Central memory CD4-positive, alpha-beta T cell (primary cell): Measurements from ENCODE around the gene PEA15.
A peak's percentile ranks its signal among the peaks of the same experiment; 100 is the strongest.

ENCODE experiments used
- DNase-seq: peaks from one replicate; pipeline ENCODE4 v3.0.0; 2022
- total RNA-seq, 3 experiments: gene quantifications; one replicate each; lab custom pipeline; 2026; lab: John Stamatoyannopoulos, UW

The PEA15 gene, protein sequence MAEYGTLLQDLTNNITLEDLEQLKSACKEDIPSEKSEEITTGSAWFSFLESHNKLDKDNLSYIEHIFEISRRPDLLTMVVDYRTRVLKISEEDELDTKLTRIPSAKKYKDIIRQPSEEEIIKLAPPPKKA
- total RNA-seq, result 12.7 to 111 (median 30.6) reads per million in 3 experiments

DNA sequence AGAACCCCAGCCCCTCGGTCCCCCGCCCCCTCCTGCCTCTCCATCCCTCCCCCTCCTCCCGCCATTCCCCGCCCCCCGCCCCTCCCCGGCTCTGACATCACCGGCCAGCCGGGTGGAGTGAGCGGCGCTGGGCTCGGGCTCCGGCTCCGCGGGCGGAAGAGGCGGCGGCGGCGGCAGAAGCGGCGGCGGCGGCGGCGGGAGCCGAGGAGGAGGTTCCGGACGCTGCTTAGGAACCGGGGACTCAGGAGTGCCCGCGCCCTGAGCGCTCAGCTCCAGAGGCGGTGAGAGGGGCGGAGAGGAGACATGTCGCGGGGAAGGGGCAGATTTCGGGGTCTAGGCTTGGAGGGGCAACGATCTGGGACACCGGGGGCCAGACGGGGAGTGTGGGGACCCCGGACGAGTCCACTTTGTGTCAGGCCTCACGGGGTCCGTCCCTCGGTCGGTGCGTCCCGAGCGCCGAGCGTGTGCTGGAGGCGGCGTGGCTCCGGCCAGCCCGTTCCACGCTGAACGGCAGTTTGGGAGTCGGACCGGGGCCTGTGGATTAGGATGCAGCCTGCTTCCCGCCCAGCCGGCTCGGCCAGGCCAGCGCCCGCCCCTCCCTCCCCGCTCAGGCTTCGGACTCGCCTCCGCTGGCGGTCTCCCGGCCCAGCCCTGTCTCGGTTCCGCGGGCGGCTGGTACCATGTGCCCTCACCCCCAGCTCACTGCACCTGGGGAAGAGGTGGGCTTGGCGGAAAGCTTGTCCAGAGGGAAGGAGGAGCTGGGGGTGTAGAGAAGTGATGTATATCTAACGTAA, at the start of gene PEA15:
PEA15 (plus strand) TSS at position 143 of the 794 bp plus-strand sequence. CDS start 6,161 bp downstream, outside the sequence.
- DNase-seq, result peak; percentile 63

DNA sequence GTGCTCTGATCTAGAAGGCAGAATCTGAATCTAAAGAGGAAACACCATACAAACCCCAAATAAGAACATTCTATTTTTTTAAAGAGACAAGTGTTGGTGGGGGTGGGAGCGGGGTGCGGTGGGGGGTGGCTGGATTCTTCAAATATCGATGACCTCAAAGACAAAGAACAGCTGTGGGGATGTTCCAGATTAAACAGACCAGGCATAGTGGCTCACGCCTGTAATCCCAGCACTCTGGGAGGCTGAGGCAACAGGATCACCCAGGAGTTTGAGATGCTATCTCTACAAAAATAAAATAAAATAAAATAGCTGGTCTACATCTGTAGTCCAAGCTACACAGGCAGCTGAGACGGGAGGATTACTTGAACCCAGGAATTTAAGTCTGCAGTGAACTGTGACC, 48.8 kb upstream of the PEA15 start:
- no peak for DNase-seq

DNA sequence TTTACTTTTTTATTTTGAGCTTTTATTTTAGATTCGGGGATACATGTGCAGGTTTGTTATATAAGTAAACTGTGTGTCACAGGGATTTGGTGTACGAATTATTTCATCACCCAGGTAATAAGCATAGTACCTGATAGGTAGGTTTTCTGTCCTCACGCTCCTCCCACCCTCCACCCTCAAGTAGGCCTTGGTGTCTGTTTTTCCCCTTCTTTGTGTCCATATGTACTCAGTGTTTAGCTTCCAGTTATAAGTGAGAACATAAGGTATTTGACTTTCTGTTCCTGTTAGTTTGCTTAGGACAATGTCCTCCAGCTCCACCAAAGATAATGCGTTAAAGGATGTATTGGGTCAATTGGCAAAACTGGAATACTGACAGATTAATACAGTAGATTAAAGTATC, 48.0 kb upstream of the PEA15 start:
- no peak for DNase-seq

DNA sequence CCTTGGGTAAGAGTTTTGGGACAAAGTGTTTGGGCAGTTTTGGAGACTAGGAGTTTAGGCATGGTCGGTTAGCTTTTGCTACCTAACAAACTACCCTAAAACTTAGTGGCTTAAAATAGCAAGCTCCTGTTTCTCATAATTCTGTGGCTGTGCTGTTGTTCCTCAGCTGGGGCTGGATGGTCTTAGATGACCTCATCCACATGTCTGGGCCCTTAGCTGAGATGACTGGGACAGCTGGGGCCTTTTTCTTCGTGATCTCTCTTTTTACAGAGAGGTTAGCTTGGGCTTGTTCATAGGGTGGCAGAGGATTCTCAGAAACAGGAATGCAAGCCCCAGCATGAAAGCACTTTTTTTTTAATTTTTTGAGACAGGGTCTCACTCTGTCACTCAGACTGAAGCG, 47.2 kb upstream of the PEA15 start:
- no peak for DNase-seq

DNA sequence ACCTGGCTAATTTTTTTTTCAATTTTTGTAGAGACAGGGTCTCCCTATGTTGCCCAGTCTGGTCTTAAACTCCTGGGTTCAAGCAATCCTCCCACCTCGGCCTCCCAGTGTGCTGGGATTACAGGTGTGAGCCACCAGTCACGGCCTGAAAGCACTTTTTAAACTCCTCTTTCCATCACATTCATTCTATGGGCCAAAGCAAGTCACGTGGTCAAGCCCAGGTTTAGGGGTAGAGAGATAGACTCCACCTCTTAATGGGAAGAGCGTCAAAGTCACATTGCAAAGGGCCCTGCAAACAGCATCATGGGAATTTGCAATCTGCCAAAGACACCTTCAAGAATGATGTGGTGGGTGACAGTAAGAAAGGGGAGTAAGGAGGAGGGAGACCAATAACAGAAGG, 46.6 kb upstream of the PEA15 start:
- DNase-seq, result no peak

DNA sequence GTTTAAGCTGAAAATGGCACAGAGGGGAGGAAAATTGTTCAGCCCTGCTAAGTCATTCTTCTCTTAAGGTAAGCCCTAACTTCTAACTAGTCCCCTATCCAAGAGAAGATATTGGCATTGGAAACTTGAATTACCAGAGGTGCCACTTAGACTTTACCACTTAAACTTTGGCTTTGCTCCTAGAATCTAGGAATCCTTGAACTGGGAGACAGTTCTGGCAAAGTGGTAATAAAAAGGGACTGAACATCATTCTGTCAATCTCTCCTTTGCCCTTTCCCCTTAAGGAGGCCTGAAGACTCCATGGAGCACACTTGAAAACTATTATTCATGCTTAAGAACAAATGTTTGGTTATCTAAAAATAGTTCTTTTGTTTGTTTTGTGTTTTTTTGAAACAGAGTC, 45.3 kb upstream of the PEA15 start:
- no peak for DNase-seq

DNA sequence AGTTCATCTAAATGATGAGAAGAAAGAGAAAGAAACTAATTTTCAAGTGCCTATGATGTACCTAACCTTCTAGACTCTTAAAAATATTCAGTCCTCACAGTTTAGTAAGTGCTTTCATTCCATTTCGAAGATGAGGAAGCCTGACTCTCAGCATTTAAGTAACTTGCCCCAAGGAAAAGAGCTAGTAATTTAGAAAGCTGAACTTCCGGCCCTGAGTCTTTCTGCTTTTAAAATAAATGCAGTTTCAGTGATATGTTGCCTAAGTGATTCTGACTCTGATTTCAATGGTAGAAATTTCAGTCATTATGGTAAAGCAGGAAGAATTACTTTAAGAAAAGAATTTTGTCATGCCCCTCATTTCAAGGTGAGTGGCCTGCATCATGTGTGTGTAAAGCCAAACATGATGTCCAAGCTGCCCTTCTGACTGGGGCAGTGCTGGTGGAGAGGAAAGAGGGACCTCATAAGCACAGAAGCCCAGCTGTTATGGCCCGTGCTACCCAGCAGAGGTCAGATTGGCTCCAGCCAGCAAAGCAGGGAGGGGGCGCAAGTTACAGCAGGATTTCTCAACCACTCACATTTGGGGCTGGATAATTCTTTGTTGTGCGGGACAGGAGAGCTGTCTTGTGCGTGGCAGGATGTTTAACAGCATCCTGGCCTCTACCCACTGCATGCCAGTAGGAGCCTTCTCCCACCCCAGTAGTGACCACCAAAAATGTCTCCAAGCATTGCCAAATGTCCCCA, 43.0 kb upstream of the PEA15 start:
- DNase-seq, result no peak

DNA sequence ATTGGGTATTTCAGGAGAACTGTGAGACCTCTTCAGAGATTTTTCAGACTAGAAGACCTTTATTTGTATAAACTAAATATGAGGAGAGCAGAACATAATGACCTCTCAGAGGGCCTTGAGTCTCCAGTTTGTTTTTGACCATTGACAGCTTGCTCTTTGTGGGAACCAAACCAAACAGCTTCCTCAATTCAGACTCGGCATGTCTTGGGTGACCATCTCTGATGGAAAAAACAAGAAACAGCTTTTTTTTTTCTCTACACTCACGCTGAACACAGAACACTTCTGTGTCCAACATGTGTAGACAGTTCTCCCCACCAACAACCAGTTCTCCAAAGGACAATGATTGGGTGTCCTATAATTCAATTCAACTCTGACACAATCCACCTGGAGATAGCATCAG, 42.3 kb upstream of the PEA15 start:
- DNase-seq, result no peak

DNA sequence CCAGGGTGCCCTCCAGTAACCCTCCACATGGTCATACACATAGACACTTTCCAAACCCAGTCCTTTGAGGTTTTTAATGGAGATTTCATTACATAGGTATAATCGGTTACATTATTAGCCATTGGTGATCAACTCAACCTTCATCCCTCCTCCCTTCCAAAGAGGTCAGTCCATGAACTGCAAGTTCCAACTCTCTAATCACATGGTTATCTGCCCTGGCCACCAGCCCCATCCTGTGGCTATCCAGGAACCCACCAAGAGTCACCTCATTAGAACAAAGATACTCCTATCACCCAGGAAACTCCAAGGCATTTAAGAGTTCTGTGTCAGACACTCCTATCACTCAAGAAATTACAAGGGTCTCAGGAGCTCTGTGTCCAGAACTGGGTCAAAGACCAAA, 41.6 kb upstream of the PEA15 start:
- DNase-seq, result no peak

DNA sequence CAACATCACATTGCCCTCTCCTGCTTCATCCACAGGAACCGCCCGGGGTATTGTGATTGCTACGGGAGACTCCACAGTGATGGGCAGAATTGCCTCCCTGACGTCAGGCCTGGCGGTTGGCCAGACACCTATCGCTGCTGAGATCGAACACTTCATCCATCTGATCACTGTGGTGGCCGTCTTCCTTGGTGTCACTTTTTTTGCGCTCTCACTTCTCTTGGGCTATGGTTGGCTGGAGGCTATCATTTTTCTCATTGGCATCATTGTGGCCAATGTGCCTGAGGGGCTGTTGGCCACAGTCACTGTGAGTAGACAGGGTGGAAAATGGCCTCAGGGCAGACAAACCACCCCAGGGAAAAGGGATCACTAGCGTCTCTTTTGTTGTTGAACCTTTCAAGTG, 41.1 kb upstream of the PEA15 start:
- no peak for DNase-seq

DNA sequence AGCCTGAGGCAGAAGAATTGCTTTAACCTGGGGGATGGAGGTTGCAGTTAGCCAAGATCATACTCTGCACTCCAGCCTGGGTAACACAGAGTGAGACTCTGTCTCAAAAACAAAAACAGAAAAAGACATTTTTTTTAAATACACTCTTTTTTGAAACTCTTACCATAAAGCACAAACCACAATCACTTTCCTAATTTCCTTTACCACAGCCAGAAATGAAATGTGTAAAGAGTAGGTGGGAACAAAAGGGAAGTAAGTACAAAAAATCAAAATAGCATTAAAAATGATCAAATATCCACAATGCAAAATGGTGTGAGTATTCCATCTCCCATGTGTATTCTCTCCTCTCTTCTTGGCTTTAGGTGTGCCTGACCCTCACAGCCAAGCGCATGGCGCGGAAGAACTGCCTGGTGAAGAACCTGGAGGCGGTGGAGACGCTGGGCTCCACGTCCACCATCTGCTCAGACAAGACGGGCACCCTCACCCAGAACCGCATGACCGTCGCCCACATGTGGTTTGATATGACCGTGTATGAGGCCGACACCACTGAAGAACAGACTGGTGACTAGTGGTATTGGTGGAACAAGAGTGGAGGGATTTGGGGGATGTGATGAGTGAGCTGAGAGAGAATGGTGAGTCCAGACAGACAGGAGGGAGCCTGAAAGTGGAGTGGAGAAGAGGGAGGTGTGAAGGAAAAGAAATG, 38.9 kb upstream of the PEA15 start:
- no peak for DNase-seq

DNA sequence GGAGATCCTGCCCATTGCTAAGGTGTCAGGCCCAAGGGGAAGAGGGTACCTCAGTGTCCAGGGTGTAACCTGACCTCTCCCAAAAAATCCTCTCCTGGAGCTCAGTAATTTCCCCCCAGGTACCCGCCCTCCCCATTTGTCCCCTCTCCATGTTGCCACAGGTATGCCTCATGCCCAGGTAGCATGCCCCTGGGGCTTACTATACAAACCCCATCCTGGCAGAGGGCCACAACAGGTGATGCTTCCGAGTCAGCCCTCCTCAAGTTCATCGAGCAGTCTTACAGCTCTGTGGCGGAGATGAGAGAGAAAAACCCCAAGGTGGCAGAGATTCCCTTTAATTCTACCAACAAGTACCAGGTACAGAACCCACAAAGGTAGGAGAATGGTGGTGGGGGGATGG, 38.1 kb upstream of the PEA15 start:
- no peak for DNase-seq

DNA sequence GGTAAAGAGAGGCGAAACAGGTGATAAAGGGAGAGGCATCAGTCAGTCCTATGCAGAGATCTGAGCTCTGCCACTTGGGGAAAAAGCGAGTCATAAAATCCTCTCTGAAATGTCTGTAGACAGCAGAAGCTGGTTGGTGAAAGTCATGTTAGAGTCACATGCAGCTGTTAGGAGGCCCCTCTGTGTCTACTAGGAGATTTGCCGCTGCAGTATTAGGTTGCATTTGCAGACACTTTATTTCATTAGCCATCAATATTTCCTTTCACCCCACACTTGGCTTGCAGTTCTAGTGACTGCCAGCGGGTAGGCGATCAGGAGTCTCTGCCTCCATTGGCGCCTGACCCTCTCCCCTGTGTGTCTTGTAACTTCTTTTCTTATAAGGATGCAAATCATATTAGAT, 37.6 kb upstream of the PEA15 start:
- DNase-seq, result no peak

DNA sequence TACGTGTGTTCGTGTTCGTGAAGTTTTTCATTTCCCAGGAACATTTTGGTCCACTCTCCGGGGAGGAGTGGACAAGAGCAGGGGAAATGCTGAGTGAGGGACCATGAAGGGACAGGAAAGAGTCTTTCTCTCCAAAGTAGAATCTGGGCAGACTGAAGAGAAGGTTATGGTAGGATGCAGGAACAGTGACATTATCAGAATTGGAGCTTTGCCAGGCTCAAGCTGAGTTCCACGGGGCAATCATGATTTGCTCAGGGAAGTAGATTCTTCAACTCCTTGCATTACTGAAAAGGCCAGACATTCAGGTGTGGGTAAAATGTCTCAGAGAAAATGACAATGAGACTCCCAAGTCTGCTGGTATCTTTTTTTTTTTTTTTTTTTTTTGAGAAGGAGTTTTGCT, 37.2 kb upstream of the PEA15 start:
- DNase-seq, result no peak

DNA sequence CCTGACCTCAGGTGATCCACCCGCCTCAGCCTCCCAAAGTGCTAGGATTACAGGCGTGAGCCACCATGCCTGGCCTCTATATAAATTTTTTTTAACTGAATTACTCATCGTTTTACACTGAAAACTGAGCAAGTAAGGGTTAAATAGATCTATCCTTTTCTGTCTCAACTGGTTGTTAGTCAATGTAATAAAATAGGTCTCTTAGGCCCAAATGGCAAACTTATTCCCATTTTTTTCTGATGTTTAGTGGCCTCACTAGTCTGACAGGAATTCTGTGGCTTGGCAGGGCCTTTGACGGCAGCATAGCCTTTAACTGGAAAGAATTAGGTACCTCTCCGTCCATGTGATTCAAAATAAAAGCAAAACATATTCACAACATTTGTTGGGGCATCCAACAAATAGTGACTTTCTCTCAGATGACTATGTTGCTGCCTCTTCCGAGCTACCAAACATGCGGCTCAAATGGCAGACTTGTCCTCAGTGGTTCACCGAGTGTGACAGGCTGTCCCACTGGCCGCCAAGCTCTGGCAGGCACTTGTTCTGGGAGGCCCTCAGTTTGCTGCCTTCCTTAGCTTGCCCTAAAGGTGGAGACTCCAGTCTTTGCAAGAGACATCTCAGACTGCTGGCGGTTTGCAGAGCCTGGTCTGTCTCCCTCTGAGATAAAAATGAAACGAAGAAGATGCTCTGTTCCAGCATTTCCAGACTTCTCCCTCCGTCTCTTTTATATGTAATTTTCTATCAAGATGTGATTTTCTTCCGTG, 36.4 kb upstream of the PEA15 start:
- DNase-seq, result no peak

DNA sequence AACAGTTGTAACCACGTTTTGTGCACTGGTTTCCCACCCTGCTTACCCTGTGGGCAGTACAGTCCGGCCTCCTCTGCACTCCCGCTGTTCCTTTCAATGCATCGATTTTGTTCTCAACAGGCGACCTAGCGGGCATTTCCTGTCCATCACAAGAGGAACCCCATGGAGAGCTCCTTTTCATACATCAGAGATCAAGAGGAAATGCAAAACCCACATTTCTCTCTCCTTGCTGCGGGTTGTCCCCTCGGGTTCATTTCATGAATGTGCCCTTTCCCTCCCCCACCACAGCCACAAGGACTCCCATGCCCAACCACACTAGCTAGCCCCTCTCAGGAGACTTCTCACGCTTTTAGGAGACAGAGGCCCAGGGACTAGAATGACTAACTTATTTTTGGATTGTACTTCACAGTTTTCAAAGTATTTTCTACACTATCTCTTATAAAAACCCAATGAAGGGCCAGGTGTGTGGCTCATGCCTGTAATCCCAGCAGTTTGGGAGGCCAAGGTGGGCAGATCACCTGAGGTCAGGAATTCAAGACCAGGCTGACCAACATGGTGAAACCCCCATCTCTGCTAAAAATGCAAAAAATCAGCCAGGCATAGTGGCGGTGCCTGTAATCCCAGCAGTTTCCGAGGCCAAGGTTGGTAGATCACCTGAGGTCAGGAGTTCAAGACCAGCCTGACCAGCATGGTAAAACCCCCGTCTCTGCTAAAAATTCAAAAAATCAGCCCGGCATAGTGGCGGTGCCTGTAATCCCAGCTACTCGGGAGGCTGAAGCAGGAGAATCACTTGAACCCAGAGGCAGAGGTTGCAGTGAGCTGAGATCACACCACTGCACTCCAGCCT, 35.4 kb upstream of the PEA15 start:
- no peak for DNase-seq

DNA sequence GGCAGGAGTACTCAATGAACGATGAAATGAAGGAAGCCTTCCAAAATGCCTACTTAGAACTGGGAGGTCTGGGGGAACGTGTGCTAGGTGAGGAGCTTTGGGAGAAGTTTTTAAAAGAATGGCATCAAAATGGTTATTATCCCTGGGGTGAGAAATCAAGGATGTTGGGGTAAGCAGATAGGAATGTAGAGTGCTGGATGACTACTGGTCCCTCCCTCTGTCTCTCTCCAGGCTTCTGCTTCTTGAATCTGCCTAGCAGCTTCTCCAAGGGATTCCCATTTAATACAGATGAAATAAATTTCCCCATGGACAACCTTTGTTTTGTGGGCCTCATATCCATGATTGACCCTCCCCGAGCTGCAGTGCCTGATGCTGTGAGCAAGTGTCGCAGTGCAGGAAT, 33.8 kb upstream of the PEA15 start:
- DNase-seq, result no peak

DNA sequence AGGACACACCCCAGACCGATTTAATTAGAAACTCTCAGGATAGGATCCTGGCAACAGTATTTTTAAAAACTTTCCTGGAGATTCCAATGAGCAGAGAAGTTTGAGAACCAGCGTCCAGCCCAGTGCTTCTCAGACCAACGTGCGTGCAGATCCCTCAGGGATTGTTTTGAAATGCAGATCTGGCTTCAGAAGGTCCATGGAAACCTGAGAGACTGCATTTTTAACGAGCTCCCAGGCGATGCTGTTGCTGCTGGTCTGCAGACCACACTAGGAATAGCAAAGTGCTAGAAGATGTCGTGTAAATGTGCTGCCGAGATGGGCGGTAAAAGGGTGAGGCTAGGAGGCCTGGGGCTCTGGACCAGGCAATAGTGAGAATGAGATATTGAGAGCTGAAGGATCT, 33.2 kb upstream of the PEA15 start:
- no peak for DNase-seq

DNA sequence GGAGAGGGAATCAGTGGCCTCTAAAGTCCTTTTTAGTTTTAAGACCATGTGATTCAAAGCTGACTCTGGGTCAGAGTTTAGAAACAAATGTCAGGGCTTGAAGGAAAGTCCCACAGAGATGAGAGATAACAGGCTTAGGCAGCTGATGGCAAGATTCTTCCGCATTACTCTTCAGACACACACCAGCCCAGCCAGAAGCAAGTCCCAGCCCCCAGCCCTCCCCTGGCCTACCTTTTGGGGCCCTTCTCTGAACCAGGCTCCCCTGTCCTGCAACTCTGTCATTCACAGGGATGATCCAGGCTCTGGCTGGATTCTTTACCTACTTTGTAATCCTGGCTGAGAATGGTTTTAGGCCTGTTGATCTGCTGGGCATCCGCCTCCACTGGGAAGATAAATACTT, 28.0 kb upstream of the PEA15 start:
- no peak for DNase-seq

DNA sequence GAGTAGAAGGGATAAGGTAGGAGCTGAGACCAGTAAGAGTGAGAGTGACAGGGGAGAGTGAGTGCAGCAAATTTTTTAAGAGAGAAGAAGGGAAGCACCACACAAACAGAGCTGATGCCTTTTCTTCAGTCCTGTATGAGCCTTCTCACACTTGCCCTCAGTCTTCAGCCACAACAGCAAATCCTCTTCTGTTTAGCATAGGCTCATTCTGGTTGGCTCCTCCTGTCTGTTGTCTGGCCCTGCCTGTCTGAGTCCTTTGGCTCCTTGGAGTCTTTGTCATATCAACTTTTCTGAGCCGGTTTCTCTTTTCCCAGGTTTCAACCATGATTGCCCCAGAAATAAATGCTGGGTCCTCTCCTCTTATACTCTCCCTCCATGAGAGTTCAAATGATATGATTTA, 27.5 kb upstream of the PEA15 start:
- no peak for DNase-seq

DNA sequence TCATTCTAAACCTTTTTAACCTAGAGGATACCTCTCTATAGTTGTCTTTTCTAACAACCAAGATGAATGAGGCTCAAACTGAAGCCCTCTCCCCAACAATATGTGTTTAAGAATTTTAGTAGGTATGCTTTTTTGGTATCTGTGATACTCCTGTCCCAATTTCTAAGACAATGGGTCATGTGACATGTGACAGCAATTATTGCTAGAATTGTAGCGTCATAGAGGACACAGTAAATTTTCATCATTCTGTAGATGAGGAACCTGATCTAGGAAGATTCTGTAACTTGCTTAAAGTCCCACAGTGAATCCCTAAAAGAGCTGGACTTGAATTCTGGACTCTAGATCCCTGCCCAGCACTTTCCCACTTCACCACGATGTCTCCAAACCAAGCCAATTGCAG, 26.5 kb upstream of the PEA15 start:
- DNase-seq, result no peak

DNA sequence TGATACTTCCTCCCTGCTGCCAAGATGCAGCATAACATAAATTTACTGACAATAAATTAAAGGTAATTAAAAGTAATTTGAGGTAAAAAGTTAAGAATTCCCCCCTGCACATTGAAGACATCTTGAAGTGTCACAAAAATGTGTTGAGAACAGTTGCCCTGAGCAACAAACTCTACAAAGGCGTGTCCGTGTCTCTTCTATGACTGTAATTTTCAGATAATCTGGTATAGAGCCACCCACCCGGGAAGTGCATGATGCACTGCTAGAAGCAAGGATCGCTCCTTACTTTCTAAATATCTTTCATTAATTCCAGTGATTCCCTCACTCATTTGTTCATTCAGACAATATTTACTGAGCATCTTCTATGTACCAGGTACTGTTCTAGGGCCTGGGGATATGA, 25.8 kb upstream of the PEA15 start:
- DNase-seq, result no peak
